ENCODE results near the gene IGF1.

GRCh38 chr12:102371165-102371564, 109.2 kb downstream of the IGF1 start:
- TF ChIP-seq CTCF (IDR thresholded peaks at IDR 0.05) (no peak), POLR2A (IDR thresholded peaks at IDR 0.05) (no peak)

All from testis (tissue), 2 donors.